ENCODE data around the gene RP9.

Gene RP9

GRCh38 chr7:33143996-33144718, 35.0 kb upstream of the RP9 start:
- H3K4me1 ChIP-seq (ENCODE audit: control insufficient read depth, insufficient read depth, low read length) = no peaks in the 10 kb centered on the region
- H3K36me3 ChIP-seq (ENCODE audit: control insufficient read depth in 2 of 2, insufficient read depth in 1 of 2, low read length in 2 of 2) = no peaks in the 10 kb centered on the region; a peak in 1 of 3 replicates
- TF ChIP-seq PRDM2 (tag by site-specific recombination; IDR thresholded peaks at IDR 0.05; ENCODE audit: borderline replicate concordance) = no peak
- TF ChIP-seq ZNF521 (tag by site-specific recombination; IDR thresholded peaks at IDR 0.05) = no peak
- no peak for TF ChIP-seq ZNF768 (tag by site-specific recombination; IDR thresholded peaks at IDR 0.05)
- TF ChIP-seq ZNF394 (tag by site-specific recombination; IDR thresholded peaks at IDR 0.05; ENCODE audit: borderline replicate concordance) = no peak
- TF ChIP-seq ZFP37 (tag by site-specific recombination; IDR thresholded peaks at IDR 0.05) = no peak
- TF ChIP-seq ZNF223 (tag by site-specific recombination; IDR thresholded peaks at IDR 0.05) = no peak
- no peak for TF ChIP-seq ZNF184 (tag by site-specific recombination; IDR thresholded peaks at IDR 0.05)
- no peak for TF ChIP-seq ELK4 (IDR thresholded peaks at IDR 0.05; ENCODE audit: borderline replicate concordance, low read depth, low read length)
- TF ChIP-seq PRDM4 (tag by site-specific recombination; IDR thresholded peaks at IDR 0.05) = no peak
- TF ChIP-seq ZNF792 (tag by site-specific recombination; IDR thresholded peaks at IDR 0.05) = no peak
- TF ChIP-seq KLF1 (tag by site-specific recombination; IDR thresholded peaks at IDR 0.05) = no peak
- TF ChIP-seq ZNF514 (tag by site-specific recombination; IDR thresholded peaks at IDR 0.05) = no peak
- CTCF ChIA-PET = no interaction called here
- no peak overlapping the region for H3K4me3 ChIP-seq (ENCODE audit: low read depth, low read length)
- H3K9me3 ChIP-seq (ENCODE audit: control insufficient read depth, insufficient read depth, low read depth, low read length) = no peaks in the 10 kb centered on the region
- H3K27ac ChIP-seq (ENCODE audit: extremely low read depth, low read depth, low read length) = no peak overlapping the region
- POLR2A ChIA-PET = no interaction called here

GRCh38 chr7:33142585-33142984, 33.4 kb upstream of the RP9 start:
- CTCF ChIA-PET = no interaction called here
- no peaks in the 10 kb centered on the region for H3K9me3 ChIP-seq (ENCODE audit: control insufficient read depth, insufficient read depth, low read depth, low read length)
- no peaks in the 10 kb centered on the region for H3K36me3 ChIP-seq (ENCODE audit: control insufficient read depth in 2 of 2, insufficient read depth in 1 of 2, low read length in 2 of 2)
- H3K27ac ChIP-seq (ENCODE audit: extremely low read depth, low read depth, low read length) = no peak overlapping the region
- no peaks in the 10 kb centered on the region for H3K4me1 ChIP-seq (ENCODE audit: control insufficient read depth, insufficient read depth, low read length)
- POLR2A ChIA-PET = no interaction called here
- peak; percentile 63; the same call in 1 of the 2 replicates for TF ChIP-seq ZNF146 (tag by site-specific recombination; IDR thresholded peaks at IDR 0.05)
- no peak for TF ChIP-seq HOXD13 (CRISPR knock-in tag; IDR thresholded peaks at IDR 0.05; ENCODE audit: borderline replicate concordance)
- H3K4me3 ChIP-seq (ENCODE audit: low read depth, low read length) = no peak overlapping the region

Measured in HEK293 (cell line).